ENCODE results near the gene SPATA33. TPM values are rescaled to one million over a fixed set of nuclear protein-coding genes. Genes with fewer than 3 reads are reported as not detected.
"Not testable (repeated sequence)": the region's sequence is repeated elsewhere in the genome, so short reads cannot be mapped to it uniquely, and the experiment has no call there.

Gene SPATA33
- total RNA-seq, 1 donor from 2014 or later, result 13.8 TPM

DNA sequence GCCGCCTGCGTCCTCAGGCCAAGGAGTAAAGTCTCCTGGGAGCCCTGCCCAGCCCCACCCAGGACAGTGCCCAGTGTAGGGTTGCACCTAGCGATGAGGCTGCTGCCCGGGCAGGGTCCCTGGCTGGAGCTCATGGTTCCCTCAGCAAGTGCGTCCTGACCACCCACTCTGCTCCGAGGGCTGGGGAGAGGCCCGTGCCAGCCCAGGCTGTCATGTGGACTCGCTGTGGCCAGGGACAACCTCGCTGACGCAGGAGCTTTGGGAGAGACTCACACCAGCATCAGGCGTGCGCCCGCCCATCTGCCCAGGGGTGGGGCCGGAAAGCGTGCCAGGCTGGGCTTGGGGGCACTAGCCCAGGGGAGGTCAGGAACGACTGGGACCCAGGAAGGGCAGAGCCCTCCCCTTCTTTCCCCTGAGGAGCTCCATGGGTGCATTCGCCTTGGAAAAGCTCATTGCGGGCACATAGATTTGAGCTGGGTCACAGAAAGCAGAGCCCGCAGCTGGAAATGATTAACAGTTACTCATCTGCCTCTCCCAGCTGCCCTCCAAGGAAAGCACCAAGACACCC, 24.5 kb upstream of the SPATA33 start:
- Mint-ChIP-seq H3K36me3 (ENCODE audit: low read depth, unreplicated experiment) (no peaks in the 10 kb centered on the region), H3K27me3 (ENCODE audit: unreplicated experiment) (peaks cover 9% of the 10 kb centered on the region), H3K27ac (ENCODE audit: unreplicated experiment) (no peak overlapping the region), H3K4me1 (ENCODE audit: unreplicated experiment) (no peaks in the 10 kb centered on the region), H3K9me3 (ENCODE audit: unreplicated experiment) (no peaks in the 10 kb centered on the region), H3K4me3 (ENCODE audit: unreplicated experiment) (no peak overlapping the region)
- no peak for DNase-seq (ENCODE audit: low spot score)
- TF ChIP-seq, protein P1, sequence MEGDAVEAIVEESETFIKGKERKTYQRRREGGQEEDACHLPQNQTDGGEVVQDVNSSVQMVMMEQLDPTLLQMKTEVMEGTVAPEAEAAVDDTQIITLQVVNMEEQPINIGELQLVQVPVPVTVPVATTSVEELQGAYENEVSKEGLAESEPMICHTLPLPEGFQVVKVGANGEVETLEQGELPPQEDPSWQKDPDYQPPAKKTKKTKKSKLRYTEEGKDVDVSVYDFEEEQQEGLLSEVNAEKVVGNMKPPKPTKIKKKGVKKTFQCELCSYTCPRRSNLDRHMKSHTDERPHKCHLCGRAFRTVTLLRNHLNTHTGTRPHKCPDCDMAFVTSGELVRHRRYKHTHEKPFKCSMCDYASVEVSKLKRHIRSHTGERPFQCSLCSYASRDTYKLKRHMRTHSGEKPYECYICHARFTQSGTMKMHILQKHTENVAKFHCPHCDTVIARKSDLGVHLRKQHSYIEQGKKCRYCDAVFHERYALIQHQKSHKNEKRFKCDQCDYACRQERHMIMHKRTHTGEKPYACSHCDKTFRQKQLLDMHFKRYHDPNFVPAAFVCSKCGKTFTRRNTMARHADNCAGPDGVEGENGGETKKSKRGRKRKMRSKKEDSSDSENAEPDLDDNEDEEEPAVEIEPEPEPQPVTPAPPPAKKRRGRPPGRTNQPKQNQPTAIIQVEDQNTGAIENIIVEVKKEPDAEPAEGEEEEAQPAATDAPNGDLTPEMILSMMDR (IDR thresholded peaks at IDR 0.05; ENCODE audit: unreplicated experiment), result no peak

DNA sequence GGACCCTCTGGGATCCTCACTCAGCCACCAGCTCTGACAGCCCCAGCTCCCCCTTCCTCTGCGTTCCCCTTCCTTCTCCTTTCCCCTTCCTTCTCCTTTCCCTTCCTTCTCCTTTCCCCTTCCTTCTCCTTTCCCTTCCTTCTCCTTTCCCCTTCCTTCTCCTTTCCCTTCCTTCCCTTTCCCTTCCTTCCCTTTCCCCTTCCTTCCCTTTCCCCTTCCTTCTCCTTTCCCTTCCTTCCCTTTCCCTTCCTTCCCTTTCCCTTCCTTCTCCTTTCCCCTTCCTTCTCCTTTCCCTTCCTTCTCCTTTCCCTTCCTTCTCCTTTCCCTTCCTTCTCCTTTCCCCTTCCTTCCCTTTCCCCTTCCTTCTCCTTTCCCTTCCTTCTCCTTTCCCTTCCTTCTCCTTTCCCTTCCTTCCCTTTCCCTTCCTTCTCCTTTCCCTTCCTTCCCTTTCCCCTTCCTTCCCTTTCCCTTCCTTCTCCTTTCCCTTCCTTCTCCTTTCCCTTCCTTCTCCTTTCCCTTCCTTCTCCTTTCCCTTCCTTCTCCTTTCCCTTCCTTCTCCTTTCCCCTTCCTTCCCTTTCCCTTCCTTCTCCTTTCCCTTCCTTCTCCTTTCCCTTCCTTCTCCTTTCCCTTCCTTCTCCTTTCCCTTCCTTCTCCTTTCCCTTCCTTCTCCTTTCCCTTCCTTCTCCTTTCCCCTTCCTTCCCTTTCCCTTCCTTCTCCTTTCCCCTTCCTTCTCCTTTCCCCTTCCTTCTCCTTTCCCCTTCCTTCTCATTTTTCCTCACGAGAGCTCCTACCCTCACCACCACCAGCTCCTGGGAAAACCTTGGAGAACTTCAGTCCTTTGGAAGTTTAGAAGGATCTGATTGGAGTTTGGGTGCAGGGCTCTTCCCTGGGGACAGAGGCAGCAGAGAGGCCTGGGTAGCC, 22.9 kb upstream of the SPATA33 start:
- not testable (repeated sequence) for H3K9me3 Mint-ChIP-seq (ENCODE audit: unreplicated experiment); H3K4me3 Mint-ChIP-seq (ENCODE audit: unreplicated experiment); H3K4me1 Mint-ChIP-seq (ENCODE audit: unreplicated experiment); H3K27me3 Mint-ChIP-seq (ENCODE audit: unreplicated experiment); H3K36me3 Mint-ChIP-seq (ENCODE audit: low read depth, unreplicated experiment); DNase-seq (ENCODE audit: low spot score)
- peak overlapping the region; percentile 24 for H3K27ac Mint-ChIP-seq (ENCODE audit: unreplicated experiment)

DNA sequence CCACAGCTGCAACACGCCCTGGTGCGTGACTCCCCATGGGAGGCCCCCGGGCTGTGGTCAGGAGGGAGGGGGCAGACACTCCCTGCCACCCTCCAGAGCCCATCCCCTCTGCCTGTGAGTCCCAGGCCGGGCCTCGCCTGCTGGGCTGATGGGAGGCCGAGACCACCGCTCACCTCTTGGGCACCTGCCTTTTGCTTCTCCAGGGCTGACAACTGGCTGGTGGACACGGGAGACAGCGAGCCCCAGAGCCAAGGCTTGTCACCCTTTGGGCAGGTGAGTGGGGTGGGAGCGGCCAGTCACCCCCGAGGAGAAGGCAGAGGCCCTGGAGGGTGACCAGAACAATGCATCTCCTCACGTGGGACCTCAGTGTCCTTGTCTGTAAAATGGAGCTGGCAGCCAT, 21.0 kb upstream of the SPATA33 start:
- Mint-ChIP-seq H3K4me3 (ENCODE audit: unreplicated experiment) (no peak overlapping the region), H3K27me3 (ENCODE audit: unreplicated experiment) (peaks cover 6% of the 10 kb centered on the region), H3K27ac (ENCODE audit: unreplicated experiment) (no peak overlapping the region), H3K9me3 (ENCODE audit: unreplicated experiment) (no peaks in the 10 kb centered on the region), H3K36me3 (ENCODE audit: low read depth, unreplicated experiment) (no peaks in the 10 kb centered on the region), H3K4me1 (ENCODE audit: unreplicated experiment) (peaks cover 9% of the 10 kb centered on the region)
- no peak for DNase-seq (ENCODE audit: low spot score)
- TF ChIP-seq, protein P1 (IDR thresholded peaks at IDR 0.05; ENCODE audit: unreplicated experiment), result no peak

DNA sequence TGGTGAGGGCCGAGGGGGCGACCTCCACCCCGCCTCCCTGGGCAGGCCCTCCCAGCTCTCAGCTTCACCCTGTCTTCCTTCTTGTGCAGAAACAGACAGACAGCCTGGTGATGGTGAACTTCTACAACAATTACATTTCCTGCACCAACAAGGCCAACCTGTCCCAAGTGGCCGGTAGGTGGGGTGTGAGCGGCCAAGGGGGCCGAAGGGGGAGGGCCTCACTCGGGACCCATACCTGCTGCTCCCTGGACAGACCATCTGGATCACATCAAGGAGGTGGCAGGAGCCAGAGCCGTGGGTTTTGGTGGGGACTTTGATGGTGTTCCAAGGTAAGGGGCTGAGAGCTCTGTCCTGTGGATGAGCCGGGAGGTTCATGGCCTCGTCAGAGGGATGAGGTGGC, 20.3 kb upstream of the SPATA33 start:
- Mint-ChIP-seq H3K36me3 (ENCODE audit: low read depth, unreplicated experiment) (no peaks in the 10 kb centered on the region), H3K27ac (ENCODE audit: unreplicated experiment) (no peak overlapping the region), H3K9me3 (ENCODE audit: unreplicated experiment) (no peaks in the 10 kb centered on the region), H3K4me3 (ENCODE audit: unreplicated experiment) (no peak overlapping the region), H3K27me3 (ENCODE audit: unreplicated experiment) (peaks cover 4% of the 10 kb centered on the region), H3K4me1 (ENCODE audit: unreplicated experiment) (peaks cover 10% of the 10 kb centered on the region)
- DNase-seq (ENCODE audit: low spot score), result no peak
- TF ChIP-seq, protein P1 (IDR thresholded peaks at IDR 0.05; ENCODE audit: unreplicated experiment), result no peak

DNA sequence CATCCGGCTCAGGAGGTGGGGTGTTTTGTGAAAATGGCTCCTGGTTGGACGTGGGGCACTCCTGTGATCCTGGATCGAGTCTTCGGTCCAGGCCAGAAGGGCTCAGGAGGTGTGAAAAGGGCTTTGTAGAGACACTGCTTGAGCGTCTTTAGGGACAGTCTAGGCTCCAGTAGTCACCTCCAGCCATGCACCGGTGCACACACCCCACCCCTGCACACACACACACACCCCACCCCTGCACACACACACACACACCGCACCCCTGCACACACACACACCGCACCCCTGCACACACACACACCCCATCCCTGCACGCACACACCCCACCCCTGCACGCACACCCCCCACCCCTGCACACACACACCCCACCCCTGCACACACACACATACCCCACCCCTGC, 19.2 kb upstream of the SPATA33 start:
- Mint-ChIP-seq H3K36me3 (ENCODE audit: low read depth, unreplicated experiment) (peaks cover under 1% of the 10 kb centered on the region), H3K27me3 (ENCODE audit: unreplicated experiment) (peaks cover 9% of the 10 kb centered on the region), H3K9me3 (ENCODE audit: unreplicated experiment) (no peaks in the 10 kb centered on the region), H3K4me3 (ENCODE audit: unreplicated experiment) (no peak overlapping the region), H3K4me1 (ENCODE audit: unreplicated experiment) (peaks cover 16% of the 10 kb centered on the region), H3K27ac (ENCODE audit: unreplicated experiment) (no peak overlapping the region)
- no peak for DNase-seq (ENCODE audit: low spot score)
- TF ChIP-seq, protein P1 (IDR thresholded peaks at IDR 0.05; ENCODE audit: unreplicated experiment), result no peak
